ENCODE measurements around the gene C2CD2L.
"Not testable (repeated sequence)": the region's sequence is repeated elsewhere in the genome, so short reads cannot be mapped to it uniquely, and the experiment has no call there.

The C2CD2L gene

DNA sequence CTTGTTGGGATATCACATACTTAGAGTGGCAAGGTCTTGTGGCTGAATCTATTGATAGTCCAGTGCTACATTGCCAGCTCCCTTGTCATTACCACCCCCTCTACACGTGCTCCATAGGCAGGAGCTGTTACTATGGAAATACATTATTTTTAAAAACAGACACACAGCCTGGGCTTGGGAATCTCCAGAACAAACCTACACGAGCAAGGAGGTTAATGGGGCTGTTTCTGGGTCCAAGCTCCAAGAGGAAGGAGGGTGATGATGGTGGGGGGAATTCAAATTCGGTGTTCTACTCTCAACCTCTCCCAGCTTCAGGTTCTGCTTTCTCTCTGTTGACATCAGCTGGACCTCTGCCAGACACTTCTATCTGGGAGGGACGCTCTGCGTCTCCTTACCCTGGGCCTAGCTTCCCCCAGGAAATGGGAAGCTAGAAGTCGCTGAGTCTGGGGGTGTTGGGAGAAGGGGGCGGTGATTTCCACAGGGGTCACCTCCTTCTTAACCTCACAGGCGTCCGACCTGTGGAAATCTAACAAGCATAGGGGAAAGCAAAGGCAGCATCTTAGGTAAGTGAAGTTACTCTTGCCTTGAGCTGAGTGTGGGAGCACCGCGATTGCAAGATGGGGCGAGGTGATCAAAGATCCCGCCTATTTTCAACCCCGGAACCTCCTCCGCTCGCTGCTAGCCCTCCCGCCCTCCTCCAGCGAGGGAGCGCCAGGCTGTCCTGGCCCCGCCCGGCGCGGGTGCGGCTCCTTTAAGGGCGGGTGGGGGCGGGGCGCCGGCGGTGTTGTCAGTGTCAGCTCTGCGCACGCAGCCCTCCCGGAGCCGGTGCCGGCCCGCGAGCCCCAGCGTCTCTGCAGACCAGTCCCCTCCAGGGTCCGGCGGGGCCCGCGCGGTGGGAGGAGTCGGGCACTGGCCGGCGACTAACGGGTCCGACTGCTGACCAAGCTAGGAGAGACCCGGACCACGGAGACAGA lies at the start of gene C2CD2L:
C2CD2L (plus strand) TSS at position 781 of the 974 bp plus-strand sequence. CDS start 398 bp downstream, outside the sequence.
- DNase-seq (ENCODE audit: low spot score): peak; percentile 90

DNA sequence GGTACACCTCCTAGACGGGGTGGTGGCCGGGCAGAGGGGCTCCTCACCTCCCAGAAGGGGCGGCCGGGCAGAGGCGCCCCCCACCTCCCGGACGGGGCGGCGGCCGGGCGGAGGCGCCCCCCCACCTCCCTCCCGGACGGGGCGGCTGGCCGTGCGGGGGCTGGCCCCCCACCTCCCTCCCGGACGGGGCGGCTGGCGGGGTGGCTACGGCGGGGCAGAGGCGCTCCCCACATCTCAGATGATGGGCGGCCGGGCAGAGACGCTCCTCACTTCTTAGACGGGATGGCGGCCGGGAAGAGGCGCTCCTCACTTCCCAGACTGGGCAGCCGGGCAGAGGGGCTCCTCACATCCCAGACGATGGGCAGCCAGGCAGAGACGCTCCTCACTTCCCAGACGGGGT lies 48.0 kb upstream of the C2CD2L start:
- DNase-seq (ENCODE audit: low spot score): not testable (repeated sequence)

DNA sequence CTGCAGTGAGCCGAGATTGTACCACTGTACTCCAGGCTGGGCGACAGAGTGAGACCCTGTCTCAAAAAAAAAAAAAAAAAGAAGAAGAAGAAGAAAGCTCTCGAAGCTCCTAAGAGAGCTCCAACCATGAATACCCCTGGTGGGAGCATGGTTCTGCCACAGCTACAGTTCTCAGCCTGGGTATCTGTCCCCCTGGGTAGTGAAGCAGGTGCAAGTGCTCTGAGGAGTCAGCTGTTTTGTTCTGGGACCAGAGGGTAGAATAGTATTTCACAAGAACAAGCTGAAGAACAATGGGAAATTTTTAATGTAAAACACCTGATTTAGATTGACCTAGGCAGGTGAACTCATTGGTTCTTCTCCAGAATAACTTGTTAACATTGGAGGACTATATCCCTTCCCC lies 45.9 kb upstream of the C2CD2L start:
- no peak for DNase-seq (ENCODE audit: low spot score)

DNA sequence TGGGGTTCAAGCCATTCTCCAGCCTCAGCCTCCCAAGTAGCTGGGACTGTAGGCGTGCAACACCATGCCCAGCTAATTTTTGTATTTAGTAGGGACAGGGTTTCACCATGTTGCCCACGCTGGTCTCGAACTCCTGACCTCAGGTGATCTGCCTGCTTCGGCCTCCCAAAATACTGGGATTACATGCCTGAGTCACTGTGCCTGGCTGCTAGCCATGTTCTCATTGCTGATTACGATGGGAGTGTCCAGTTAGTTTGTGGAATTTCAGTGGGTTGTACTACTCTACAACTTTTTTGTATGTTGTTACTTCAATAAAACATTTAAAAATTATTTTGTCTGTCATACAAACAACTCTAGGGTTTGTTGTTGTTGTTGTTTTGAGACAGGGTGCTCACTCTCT lies 44.4 kb upstream of the C2CD2L start:
- DNase-seq (ENCODE audit: low spot score): no peak

DNA sequence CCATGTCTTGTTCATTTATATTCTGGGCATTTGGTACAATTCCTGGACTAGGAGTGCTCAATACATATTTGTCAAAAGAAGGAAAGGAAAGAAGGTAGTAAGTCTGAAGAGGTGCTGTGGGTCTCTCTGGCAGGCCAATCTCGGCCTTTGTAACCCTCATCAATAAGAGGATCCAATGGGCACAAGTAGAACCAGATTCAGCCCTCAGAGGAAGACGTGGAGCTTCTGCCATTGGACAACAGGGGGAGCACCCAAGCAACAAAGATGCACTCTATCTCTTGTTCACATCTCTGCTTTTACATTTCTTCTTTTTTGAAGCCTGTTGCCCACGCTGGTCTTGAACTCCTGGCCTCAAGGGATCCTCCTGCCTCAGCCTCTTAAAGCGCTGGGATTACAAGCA lies 41.8 kb upstream of the C2CD2L start:
- DNase-seq (ENCODE audit: low spot score): peak; percentile 55

DNA sequence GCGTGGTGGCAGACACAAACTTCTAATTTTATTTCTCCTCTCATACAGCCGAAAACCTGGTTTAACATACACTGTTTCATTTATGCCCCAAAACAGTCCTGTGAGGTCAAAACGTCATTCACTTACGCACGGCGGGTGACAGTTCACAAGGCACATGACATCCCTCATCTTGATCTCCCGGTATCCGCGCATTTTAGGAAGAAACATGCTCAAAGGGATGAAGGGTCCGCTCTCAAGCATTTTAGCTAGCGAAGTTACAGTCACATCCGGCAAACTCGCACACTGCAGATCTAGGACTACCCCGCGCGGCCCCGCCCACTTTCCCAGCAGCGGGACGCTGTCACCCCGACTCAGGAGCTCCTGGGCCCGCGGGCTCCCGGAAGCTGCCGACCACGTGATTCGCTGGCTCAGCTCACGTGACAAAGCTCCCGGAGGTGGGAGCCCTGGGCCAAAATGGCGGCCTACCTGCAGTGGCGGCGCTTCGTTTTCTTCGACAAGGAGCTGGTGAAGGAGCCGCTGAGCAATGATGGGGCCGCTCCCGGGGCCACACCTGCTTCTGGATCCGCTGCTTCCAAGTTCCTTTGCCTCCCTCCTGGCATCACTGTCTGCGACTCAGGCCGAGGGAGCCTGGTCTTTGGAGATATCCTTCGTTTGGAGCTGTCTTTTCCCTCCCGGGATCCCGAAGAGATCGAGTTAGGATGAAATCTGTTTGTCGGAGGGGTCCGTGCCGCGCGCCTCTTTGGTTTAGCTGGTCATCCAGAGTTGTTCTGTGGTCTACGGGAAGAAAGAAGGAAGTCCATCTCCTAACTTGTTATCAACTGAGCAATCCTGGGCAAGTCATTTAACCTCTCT lies 39.5 kb upstream of the C2CD2L start, which contains the start of gene VPS11:
VPS11 (plus strand) TSS at position 448 of the 852 bp plus-strand sequence; CDS start at position 454, 6 bp downstream.
- peak; percentile 94 for DNase-seq (ENCODE audit: low spot score)

DNA sequence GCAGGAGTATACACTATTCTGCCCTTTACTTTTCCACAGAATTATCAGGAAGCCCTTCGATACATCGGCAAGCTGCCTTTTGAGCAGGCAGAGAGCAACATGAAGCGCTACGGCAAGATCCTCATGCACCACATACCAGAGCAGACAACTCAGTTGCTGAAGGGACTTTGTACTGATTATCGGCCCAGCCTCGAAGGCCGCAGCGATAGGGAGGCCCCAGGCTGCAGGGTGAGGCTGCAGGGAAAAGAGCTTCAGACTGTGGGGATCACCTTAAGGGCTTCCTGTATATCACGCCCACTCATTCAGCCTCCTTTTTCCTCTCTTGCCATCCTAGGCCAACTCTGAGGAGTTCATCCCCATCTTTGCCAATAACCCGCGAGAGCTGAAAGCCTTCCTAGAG lies 29.3 kb upstream of the C2CD2L start:
- DNase-seq (ENCODE audit: low spot score): no peak

DNA sequence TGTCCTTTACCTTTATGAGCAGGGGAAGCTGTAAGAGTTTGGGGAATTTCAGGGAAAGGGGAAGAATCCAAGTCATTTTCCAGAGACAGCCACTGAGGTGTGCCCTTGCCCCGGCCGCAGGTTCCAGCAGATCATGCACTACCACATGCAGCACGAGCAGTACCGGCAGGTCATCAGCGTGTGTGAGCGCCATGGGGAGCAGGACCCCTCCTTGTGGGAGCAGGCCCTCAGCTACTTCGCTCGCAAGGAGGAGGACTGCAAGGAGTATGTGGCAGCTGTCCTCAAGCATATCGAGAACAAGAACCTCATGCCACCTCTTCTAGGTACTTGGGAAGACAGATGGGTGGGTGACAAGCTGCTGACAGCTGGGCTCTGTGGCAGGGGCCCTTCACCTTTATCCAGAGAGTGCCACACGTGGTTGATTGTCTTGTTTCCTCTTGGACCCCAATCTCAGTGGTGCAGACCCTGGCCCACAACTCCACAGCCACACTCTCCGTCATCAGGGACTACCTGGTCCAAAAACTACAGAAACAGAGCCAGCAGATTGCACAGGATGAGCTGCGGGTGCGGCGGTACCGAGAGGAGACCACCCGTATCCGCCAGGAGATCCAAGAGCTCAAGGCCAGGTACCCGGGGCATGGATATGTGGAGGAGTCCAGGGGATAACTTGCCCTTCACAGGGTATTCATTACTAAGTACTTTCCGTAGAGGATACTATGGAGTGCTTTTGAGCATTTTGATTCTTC lies 28.3 kb upstream of the C2CD2L start:
- DNase-seq (ENCODE audit: low spot score): no peak

DNA sequence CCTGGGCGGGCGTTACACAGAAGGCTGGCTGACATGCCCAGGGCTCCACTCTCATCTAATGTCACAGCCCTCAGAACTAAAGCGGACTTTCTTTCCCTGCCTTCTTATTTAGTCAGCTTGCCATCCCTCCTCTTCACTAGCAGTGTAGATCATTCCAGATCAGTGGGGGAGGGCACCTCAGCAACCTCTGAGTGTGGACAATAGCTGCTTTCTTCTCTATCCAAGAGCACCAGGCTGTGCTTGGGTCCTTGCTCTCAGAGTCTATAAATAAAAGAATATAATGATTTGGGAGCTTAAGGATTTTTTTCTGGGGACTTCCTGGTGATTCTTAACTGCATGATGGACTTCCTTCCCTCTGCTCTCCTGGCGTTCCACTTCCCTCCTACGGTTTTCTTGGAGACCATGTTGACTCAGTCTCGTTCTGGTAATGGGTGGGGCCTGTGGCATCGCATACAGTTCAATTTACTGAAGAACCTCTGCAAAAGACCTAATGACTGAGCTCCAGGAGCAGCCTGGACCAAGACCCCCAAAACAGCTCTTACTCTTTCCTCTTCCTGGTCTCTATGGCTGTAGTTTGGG lies 25.4 kb upstream of the C2CD2L start:
- no peak for DNase-seq (ENCODE audit: low spot score)

DNA sequence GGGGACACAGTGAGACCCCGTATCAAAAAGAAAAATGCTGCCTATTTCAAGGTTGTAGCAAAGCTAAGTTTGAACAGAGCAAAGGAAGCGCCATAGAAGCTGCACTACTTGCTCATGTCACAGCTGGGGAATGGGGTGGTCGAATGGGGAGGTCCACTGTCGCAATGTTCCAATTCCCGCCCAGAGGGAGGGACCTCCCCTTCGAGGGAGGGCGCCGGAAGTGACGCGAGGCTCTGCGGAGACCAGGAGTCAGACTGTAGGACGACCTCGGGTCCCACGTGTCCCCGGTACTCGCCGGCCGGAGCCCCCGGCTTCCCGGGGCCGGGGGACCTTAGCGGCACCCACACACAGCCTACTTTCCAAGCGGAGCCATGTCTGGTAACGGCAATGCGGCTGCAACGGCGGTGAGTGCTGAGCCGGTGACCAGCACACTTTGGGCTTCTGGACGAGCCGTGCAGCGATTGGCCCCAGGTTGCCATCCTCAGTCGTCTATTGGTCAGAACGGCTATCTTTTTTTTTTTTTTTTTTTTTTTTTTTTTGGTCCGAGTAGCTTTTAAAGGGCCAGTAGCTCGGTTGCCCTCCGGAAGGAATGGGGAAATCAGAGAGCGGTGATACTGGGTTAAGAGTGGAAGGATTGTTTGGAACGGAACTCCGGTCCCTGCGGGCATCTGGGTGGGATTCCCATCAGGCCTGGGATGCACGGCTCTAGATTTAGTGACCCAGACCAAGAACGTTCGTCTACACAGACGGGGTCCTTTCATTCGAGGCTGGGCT lies 22.3 kb upstream of the C2CD2L start, which contains the start of gene HMBS:
HMBS (plus strand) TSS at position 219 of the 774 bp plus-strand sequence; CDS start at position 372, 153 bp downstream.
- DNase-seq (ENCODE audit: low spot score): peak; percentile 92

DNA sequence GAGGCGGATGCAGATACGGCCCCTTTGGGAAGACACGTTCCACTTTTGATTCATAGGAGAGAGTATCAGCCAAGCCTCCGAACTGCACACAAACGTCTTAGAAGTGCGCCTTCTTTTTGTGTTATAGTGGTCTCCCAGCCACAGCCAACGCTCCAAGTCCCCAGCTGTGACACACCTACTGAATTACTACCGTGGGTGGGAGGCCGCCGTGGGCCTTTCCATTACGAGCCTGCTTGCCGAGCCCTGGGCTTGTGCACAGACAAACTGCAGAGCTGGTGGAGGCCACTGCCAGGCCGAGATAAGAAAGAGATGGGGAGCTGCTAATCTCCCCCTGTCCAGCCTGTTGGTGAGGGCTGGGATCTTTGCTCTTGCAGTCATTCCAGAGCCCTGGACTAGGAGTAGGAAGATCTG lies 21.7 kb upstream of the C2CD2L start:
- no peak for DNase-seq (ENCODE audit: low spot score)

DNA sequence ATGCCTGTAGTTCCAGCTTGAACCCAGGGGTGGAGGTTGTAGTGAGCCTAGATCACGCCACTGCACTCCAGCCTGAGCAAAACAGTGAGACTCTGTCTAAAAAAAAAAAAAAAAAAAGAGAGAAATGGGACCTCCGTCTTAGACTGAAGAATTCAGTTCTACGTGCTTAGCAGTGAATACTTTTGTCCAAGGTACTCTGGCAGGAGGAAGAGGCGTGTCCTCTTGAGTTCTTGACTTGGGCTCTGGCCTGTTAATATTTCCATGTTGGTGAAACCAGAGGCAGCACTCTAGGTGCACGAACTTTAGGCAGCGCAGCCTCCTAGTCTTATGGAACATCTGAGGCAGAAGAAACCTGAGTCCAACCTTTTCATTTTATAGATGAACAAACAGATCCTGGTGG lies 20.0 kb upstream of the C2CD2L start:
- DNase-seq (ENCODE audit: low spot score): no peak

DNA sequence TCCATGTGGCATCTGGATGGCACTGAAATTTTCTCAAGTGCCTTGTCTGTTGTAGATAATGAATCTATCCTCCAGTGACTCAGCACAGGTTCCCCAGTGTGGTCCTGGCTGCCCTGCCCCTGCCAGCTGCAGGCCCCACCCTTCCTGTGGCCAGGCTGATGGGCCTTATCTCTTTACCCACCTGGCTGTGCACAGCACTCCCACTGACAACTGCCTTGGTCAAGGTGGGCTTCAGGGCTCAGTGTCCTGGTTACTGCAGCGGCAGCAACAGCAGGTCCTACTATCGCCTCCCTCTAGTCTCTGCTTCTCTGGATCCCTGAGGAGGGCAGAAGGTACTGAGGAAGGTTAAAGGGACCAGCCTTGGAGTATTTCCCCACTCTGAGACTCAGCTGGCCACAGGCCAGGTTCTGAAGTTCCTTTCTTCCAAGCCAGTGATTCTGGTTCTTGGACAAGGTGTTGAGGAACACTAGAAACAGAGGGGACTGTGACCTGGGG lies 19.4 kb upstream of the C2CD2L start:
- DNase-seq (ENCODE audit: low spot score): peak; percentile 72

DNA sequence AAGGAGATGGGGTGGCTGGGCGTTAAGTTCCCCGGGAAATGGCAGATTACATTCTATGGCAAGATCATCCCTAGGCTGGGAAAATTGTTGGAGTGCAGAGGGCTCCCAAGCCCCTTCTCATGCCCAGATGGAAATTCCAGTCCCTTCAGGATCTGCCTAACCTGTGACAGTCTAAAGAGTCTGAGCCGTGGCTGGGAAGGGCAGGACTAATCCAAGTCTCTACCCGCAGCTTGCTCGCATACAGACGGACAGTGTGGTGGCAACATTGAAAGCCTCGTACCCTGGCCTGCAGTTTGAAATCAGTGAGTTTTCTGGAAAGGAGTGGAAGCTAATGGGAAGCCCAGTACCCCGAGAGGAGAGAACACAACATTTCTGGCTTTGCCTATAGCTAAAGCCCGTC lies 18.7 kb upstream of the C2CD2L start:
- DNase-seq (ENCODE audit: low spot score): no peak

DNA sequence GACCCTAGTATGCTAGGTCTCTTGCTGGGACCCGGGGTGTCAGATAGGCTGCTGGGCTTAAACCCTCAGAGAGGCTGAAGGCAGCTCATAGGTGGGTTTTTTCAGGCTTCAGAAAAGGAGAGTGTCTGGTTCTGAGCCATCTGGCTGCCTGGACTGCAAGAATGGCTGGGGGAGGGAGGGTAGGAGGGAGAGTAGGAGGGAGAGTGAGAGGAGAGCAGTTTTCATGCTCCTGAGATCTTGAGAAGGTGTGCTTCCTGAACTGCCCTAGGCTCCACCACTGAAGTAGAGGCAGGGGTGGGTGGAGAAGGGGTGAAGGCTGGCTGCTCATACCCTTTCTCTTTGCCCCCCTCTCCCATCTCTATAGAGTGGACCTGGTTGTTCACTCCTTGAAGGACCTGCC lies 17.8 kb upstream of the C2CD2L start:
- no peak for DNase-seq (ENCODE audit: low spot score)

DNA sequence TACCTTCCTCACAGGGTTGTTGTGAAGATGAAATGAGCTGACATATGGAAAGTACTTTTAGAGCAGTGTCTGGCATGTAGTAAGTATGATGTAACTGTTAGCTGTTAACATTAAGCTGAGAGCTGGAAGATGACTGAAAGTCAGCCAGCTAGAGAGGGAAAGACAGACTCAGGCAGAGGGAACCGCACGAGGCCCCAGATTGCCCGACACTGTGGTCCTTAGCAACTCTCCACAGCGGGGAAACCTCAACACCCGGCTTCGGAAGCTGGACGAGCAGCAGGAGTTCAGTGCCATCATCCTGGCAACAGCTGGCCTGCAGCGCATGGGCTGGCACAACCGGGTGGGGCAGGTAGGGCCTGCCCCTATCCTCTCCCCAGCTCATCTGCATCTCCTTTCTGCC lies 16.0 kb upstream of the C2CD2L start:
- no peak for DNase-seq (ENCODE audit: low spot score)

DNA sequence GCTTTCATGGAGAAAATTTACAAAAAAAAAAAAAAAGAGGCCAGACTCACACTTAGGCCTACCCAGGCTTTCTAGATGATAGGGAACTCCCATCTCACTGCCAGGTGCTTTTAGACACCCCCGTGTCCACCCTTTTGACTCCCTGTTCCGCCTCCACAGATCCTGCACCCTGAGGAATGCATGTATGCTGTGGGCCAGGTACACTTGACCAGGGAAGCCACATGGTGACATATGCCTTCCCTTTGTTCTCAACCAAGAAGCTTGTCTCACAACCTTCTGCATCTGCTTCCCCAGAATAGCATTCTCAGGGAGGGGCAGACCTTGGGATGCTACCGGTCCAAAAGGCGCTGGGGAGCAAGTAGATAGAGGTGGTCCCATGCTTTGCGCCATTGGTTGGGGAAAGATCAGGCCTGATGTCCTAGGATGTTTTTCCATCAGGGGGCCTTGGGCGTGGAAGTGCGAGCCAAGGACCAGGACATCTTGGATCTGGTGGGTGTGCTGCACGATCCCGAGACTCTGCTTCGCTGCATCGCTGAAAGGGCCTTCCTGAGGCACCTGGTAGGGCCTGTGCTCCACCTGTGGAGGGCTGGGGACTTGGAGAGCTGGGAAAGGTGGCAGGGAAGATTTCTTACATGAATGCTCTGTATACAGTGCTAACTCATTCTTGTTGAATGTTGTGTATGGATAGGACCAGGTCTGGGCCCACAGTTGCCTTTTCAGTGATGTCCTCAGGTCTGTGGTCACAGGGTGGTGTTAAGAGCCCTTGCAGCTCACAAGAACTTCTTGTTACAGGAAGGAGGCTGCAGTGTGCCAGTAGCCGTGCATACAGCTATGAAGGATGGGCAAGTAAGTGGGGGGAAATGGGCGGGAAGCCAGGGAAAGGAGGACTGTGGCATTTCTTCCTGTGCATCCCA lies 14.9 kb upstream of the C2CD2L start:
- no peak for DNase-seq (ENCODE audit: low spot score)

DNA sequence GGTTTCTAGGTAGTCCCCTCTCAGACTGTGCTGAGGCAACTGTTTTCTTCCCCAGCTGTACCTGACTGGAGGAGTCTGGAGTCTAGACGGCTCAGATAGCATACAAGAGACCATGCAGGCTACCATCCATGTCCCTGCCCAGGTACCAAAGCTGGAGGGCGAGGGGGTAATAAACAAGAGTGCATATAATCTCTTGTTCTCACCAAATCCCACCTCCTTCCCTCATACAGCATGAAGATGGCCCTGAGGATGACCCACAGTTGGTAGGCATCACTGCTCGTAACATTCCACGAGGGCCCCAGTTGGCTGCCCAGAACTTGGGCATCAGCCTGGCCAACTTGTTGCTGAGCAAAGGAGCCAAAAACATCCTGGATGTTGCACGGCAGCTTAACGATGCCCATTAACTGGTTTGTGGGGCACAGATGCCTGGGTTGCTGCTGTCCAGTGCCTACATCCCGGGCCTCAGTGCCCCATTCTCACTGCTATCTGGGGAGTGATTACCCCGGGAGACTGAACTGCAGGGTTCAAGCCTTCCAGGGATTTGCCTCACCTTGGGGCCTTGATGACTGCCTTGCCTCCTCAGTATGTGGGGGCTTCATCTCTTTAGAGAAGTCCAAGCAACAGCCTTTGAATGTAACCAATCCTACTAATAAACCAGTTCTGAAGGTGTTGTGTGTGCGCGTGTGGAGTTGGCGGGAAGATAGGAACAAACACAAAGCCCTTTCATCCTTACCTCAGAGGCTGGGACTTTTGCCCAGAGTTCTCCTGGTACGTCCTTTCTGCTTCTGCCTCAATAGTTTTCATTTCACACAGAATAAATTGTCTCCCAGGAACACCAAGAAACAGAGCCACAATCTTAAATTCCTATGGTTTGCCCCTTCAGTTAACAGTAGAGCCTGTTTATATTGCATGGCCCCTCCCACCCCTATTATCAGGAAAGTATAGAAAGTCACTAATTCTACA lies 14.0 kb upstream of the C2CD2L start:
- DNase-seq (ENCODE audit: low spot score): no peak

Measured in SW480 (cell line).